A673 (cell line): ENCODE results near the gene RABL2A.
"Not testable (repeated sequence)": the region's sequence is repeated elsewhere in the genome, so short reads cannot be mapped to it uniquely, and the experiment has no call there.

Experiments used
- EZH2 ChIP-seq: fragments of 200-600 bp; sonication (generic); IDR thresholded peaks from 2 replicates; pipeline ENCODE4 v1.6.1; 2017; ENCODE audit warnings: borderline replicate concordance, low read depth, mild to moderate bottlenecking, mixed read lengths, antibody characterized with exemption, low read length; ENCODE audit not compliant: poor library complexity, severe bottlenecking
- TF ChIP-seq, protein P1 (sequence below): fragments of 300-800, 200-600 bp; sonication (generic); conservative IDR thresholded peaks from 2 replicates; pipeline ENCODE4 v1.5.1; 2017; ENCODE audit warnings: low read depth, mild to moderate bottlenecking, antibody characterized with exemption, low read length, moderate library complexity, mixed read lengths

DNA sequence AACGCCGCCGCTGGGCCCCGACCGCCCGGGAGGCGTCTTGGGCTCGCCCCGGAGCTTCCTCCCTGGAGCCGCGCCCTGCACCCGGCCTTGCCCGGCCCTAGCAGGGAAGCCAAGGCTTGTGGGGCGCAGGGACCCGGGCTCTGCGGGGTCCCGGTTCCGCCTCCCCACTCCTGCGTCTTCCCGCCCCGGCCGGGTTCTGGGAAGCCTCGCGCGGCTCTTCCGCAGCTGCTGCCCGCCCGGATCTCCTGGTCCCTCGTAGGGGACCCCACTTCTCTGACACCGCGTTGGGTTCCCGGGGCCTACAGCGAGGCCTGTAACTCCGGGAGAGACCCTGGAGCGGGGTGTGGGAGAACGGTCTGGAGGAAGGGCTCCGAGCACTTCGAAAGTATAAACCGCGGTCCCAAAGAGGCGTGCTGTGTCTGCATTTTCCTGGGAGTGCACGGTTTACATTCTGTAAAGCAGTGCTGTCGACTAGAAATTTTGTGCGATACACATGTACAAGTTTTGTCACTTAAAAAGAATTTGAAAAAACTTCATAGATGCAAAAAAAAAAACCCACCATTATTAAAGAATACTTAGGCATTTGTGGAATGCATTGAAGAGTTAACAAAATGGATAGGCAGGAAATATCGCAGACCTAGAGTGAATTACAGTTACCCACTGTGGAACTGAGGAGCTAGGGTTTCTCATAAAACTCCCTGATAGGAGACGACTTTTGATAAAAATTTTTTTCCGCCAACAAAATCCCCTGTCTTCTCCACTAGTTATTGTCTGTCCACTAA, 42.6 kb upstream of the RABL2A start:
- not testable (repeated sequence) for TF ChIP-seq EZH2
- TF ChIP-seq, protein P1, sequence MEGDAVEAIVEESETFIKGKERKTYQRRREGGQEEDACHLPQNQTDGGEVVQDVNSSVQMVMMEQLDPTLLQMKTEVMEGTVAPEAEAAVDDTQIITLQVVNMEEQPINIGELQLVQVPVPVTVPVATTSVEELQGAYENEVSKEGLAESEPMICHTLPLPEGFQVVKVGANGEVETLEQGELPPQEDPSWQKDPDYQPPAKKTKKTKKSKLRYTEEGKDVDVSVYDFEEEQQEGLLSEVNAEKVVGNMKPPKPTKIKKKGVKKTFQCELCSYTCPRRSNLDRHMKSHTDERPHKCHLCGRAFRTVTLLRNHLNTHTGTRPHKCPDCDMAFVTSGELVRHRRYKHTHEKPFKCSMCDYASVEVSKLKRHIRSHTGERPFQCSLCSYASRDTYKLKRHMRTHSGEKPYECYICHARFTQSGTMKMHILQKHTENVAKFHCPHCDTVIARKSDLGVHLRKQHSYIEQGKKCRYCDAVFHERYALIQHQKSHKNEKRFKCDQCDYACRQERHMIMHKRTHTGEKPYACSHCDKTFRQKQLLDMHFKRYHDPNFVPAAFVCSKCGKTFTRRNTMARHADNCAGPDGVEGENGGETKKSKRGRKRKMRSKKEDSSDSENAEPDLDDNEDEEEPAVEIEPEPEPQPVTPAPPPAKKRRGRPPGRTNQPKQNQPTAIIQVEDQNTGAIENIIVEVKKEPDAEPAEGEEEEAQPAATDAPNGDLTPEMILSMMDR: not testable (repeated sequence)
